RWPE1 (cell line): ENCODE results near the gene GZMM.

Experiments used
- CTCF ChIA-PET: fragments of 350-600 bp; sonication (Branson Sonifier 250); formaldehyde crosslinking; extraction: SDS; loops from one replicate; lab custom pipeline; 2021; lab: Yijun Ruan, JAX
- POLR2A ChIA-PET: fragments of 400-600 bp; formaldehyde crosslinking; extraction: SDS; loops from one replicate; lab custom pipeline; 2020; ENCODE audit warnings: antibody characterized with exemption; ENCODE audit not compliant: low non-redundant PET; lab: Yijun Ruan, JAX
- DNase-seq: peaks from one replicate; pipeline ENCODE4 v3.0.0; 2012; ENCODE audit warnings: low spot score
- H3K27ac ChIP-seq: fragments of 450-650 bp; 2 replicates; pipeline ENCODE4 v1.5.1; 2017
- CTCF ChIP-seq: fragments of 450-650 bp; conservative IDR thresholded peaks from 2 replicates; pipeline ENCODE4 v1.5.1; 2017; ENCODE audit warnings: low read depth, mild to moderate bottlenecking

The GZMM gene

GRCh38 chr19:574658-575526, 31.0 kb downstream of the GZMM start:
- peak overlapping the region; percentile 99 for H3K27ac ChIP-seq
- ChIA-PET CTCF (interaction anchor here (0.6 to 1.1 kb wide), 5 partner anchors 10 to 279 kb away, joined by 3 to 4 read pairs (median 3); no protein-coding TSS in a partner anchor), POLR2A (no interaction called here)
- peak; percentile 16 for DNase-seq
- TF ChIP-seq CTCF = no peak

- DNase-seq = peak; percentile 78
- TF ChIP-seq CTCF = no peak
- ChIA-PET POLR2A (interaction anchor here (0.5 kb wide), 1 partner anchor 902 kb away, joined by 3 read pairs; no protein-coding TSS in a partner anchor), CTCF (interaction anchor here (0.6 to 1.5 kb wide), 5 partner anchors 9 to 142 kb away, joined by 3 to 8 read pairs (median 3); no protein-coding TSS in a partner anchor)
- peak overlapping the region; percentile 99 for H3K27ac ChIP-seq
Observed at GRCh38 chr19:575527-576506, 32.0 kb downstream of the GZMM start.

GRCh38 chr19:576768-577438, 33.0 kb downstream of the GZMM start:
- TF ChIP-seq CTCF = no peak
- ChIA-PET POLR2A (interaction anchor here (0.5 to 0.8 kb wide), 2 partner anchors 12 to 901 kb away, joined by 3 read pairs; no protein-coding TSS in a partner anchor), CTCF (interaction anchor here (0.6 to 1.5 kb wide), 3 partner anchors 8 to 67 kb away, joined by 3 to 8 read pairs (median 3); no protein-coding TSS in a partner anchor)
- peak overlapping the region; percentile 99 for H3K27ac ChIP-seq
- DNase-seq = no peak

- ChIA-PET CTCF (interaction anchor here (0.6 kb wide), 1 partner anchor 67 kb away, joined by 3 read pairs; no protein-coding TSS in a partner anchor), POLR2A (interaction anchor here (0.8 kb wide), 1 partner anchor 11 kb away, joined by 3 read pairs; no protein-coding TSS in a partner anchor)
- no peak for DNase-seq
- no peak for TF ChIP-seq CTCF
- H3K27ac ChIP-seq = peak overlapping the region; percentile 99
Observed at GRCh38 chr19:577439-578392, 33.9 kb downstream of the GZMM start.

GRCh38 chr19:579111-579841, 35.4 kb downstream of the GZMM start:
- H3K27ac ChIP-seq = peak overlapping the region; percentile 99
- no peak for TF ChIP-seq CTCF
- ChIA-PET POLR2A (no interaction called here), CTCF (interaction anchor here (0.6 kb wide), 1 partner anchor 130 kb away, joined by 3 read pairs; no protein-coding TSS in a partner anchor)
- no peak for DNase-seq
